Hepatocyte (in vitro differentiated cells): ENCODE data around the gene TBC1D1. TPM values are rescaled to one million over a fixed set of nuclear protein-coding genes. Genes with fewer than 3 reads are reported as not detected.

Experiments
- DNase-seq: peaks from one replicate; pipeline ENCODE4 v3.0.0-alpha.2; 2016; ENCODE audit warnings: low spot score
- H2AFZ ChIP-seq: fragments of 200-600 bp; sonication (generic); 2 replicates; pipeline ENCODE4 v1.6.0; 2016; ENCODE audit warnings: antibody characterized with exemption, mild to moderate bottlenecking
- H3K27ac ChIP-seq: fragments of 200-600 bp; sonication (generic); 2 replicates; pipeline ENCODE4 v1.5.1; 2016; ENCODE audit warnings: mild to moderate bottlenecking
- H3K27me3 ChIP-seq: fragments of 200-600 bp; sonication (generic); 2 replicates; pipeline ENCODE4 v1.6.1; 2016
- H3K36me3 ChIP-seq: fragments of 200-600 bp; sonication (generic); replicated peaks from 2 replicates; pipeline ENCODE4 v1.5.1; 2016; ENCODE audit warnings: low read depth; ENCODE audit not compliant: insufficient read depth
- H3K4me1 ChIP-seq: fragments of 200-600 bp; sonication (generic); 2 replicates; pipeline ENCODE4 v1.5.1; 2016; ENCODE audit warnings: mild to moderate bottlenecking, moderate library complexity; ENCODE audit not compliant: insufficient read depth
- H3K4me2 ChIP-seq: fragments of 200-600 bp; sonication (generic); 2 replicates; pipeline ENCODE4 v1.6.0; 2016
- H3K4me3 ChIP-seq: fragments of 200-600 bp; sonication (generic); 2 replicates; pipeline ENCODE4 v1.5.1; 2016; ENCODE audit warnings: mild to moderate bottlenecking
- H3K79me2 ChIP-seq: fragments of 200-600 bp; sonication (generic); 2 replicates; pipeline ENCODE4 v1.6.0; 2017; ENCODE audit warnings: mild to moderate bottlenecking
- H3K9me2 ChIP-seq: fragments of 200-600 bp; sonication (generic); replicated peaks from 2 replicates; pipeline ENCODE4 v1.6.0; 2017; ENCODE audit warnings: mild to moderate bottlenecking; ENCODE audit not compliant: insufficient read depth
- H3K9me3 ChIP-seq: fragments of 200-600 bp; sonication (generic); 2 replicates; pipeline ENCODE4 v1.5.1; 2016; ENCODE audit warnings: low read depth, mild to moderate bottlenecking
- H4K20me1 ChIP-seq: fragments of 200-600 bp; sonication (generic); 2 replicates; pipeline ENCODE4 v1.6.0; 2016; ENCODE audit warnings: mild to moderate bottlenecking; ENCODE audit not compliant: insufficient read depth, poor library complexity, severe bottlenecking
- CTCF ChIP-seq: fragments of 200-600 bp; sonication (generic); IDR thresholded peaks from 2 replicates; pipeline ENCODE4 v1.5.1; 2016; ENCODE audit warnings: antibody characterized with exemption, mild to moderate bottlenecking; ENCODE audit not compliant: poor library complexity
- EZH2 ChIP-seq: fragments of 200-600 bp; sonication (generic); IDR thresholded peaks from 2 replicates; pipeline ENCODE4 v1.6.1; 2016; ENCODE audit warnings: antibody characterized with exemption, mild to moderate bottlenecking, borderline replicate concordance
- EZH2phosphoT487 ChIP-seq: fragments of 200-600 bp; sonication (generic); IDR thresholded peaks from one replicate; pipeline ENCODE4 v1.6.1; 2018; ENCODE audit warnings: antibody characterized with exemption, mild to moderate bottlenecking, low read depth, moderate library complexity; ENCODE audit not compliant: unreplicated experiment, severe bottlenecking
- whole genome bisulfite sequencing: methylation state at CpG from one replicate; pipeline ENCODE4 v1.1.6; 2016; ENCODE audit warnings: low lambda C conversion rate; ENCODE audit errors: missing lambda C conversion rate; 5-methylcytosine and 5-hydroxymethylcytosine counted together
- polyA plus RNA-seq: library from polyadenylated mRNA; unstranded; fragments of >200 nt; fragmentation: Nextera tagmentation; extraction: Ambion mirVana; gene quantifications from 2 replicates; pipeline ENCODE4 v1.2.1, GENCODE V29; 2016
- total RNA-seq: library from RNA; depleted of rRNA; stranded (reverse); fragments of >200 nt; gene quantifications from 2 replicates; pipeline ENCODE4 v1.2.3, GENCODE V29; 2014

The TBC1D1 gene
- total and polyA plus RNA-seq, 2 experiments from 2014 or later, result 45.6 to 117 TPM

DNA sequence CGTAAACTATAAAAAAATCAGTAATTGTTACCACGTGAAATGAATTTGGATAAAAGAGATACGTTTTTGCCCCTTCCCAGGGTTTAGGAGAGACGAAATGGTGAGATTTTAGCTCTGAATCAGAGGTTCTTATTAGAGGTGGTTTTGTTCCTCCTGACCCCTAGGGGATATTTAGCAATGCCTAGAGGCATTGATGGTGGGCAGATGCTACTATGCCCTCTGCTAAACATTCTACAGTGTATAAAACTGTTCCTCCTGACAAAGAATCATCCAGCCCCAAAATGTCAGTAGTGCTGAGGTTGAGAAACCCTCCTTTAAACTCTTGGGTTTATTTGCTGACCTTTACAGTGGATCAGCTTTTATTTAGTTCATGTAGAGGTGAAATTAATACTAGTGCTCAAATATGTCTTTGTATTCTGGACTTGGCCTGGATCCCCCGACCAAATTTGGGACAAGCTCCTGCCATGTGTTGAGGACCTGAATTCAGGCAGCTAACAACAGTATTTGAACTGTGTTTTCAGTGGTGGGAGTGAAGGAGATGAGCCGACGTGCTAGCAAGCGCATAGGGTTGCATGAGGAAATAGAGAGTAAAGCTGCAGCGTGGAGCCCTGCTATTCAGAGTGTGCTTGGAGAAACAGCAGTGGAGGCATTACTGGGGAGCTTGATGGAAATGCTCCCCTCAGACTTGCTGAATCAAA lies 195.4 kb downstream of the TBC1D1 start:
- no peaks in the 10 kb centered on the region for H3K36me3 ChIP-seq
- no peak overlapping the region for H2AFZ ChIP-seq
- TF ChIP-seq EZH2 (no peak), CTCF (no peak), EZH2phosphoT487 (no peak)
- peaks cover 3% of the 10 kb centered on the region for H3K79me2 ChIP-seq
- H3K27ac ChIP-seq, result peak overlapping the region; percentile 29
- no peak overlapping the region for H3K4me3 ChIP-seq
- no peaks in the 10 kb centered on the region for H3K27me3 ChIP-seq
- no peaks in the 10 kb centered on the region for H3K9me3 ChIP-seq
- no peaks in the 10 kb centered on the region for H4K20me1 ChIP-seq
- WGBS, result 85% methylated on average over 9 of the region's 9 CpGs
- H3K9me2 ChIP-seq, result no peaks in the 10 kb centered on the region
- peaks cover 70% of the 10 kb centered on the region for H3K4me1 ChIP-seq
- H3K4me2 ChIP-seq, result no peak overlapping the region
- no peak for DNase-seq

- Histone ChIP-seq H3K4me3 (no peak overlapping the region), H3K4me1 (peaks cover 73% of the 10 kb centered on the region), H3K36me3 (no peaks in the 10 kb centered on the region), H4K20me1 (no peaks in the 10 kb centered on the region), H3K9me2 (no peaks in the 10 kb centered on the region), H3K4me2 (no peak overlapping the region), H2AFZ (no peak overlapping the region), H3K9me3 (no peaks in the 10 kb centered on the region), H3K27ac (peak overlapping the region; percentile 38), H3K27me3 (no peaks in the 10 kb centered on the region), H3K79me2 (peaks cover 3% of the 10 kb centered on the region)
- no peak for TF ChIP-seq CTCF
- TF ChIP-seq EZH2, result no peak
- TF ChIP-seq EZH2phosphoT487, result no peak
- no peak for DNase-seq
- WGBS, result 80% methylated on average over 2 of the region's 2 CpGs
Observed at GRCh38 chr4:38086849-38087226, 196.0 kb downstream of the TBC1D1 start.

- TF ChIP-seq CTCF (no peak), EZH2 (no peak), EZH2phosphoT487 (no peak)
- H3K27ac ChIP-seq, result no peak overlapping the region
Observed at GRCh38 chr4:38088321-38088720, 197.4 kb downstream of the TBC1D1 start.

More at GRCh38 chr4:38088321-38088720, 197.4 kb downstream of the TBC1D1 start:
- H3K9me3 ChIP-seq, result no peaks in the 10 kb centered on the region
- H3K9me2 ChIP-seq, result no peaks in the 10 kb centered on the region
- H3K4me3 ChIP-seq, result no peak overlapping the region
- H2AFZ ChIP-seq, result no peak overlapping the region
- H3K36me3 ChIP-seq, result no peaks in the 10 kb centered on the region
- no peak for DNase-seq
- no peak overlapping the region for H3K4me2 ChIP-seq
- peaks cover 61% of the 10 kb centered on the region for H3K4me1 ChIP-seq
- no peaks in the 10 kb centered on the region for H4K20me1 ChIP-seq
- H3K79me2 ChIP-seq, result peaks cover 3% of the 10 kb centered on the region
- no peaks in the 10 kb centered on the region for H3K27me3 ChIP-seq
